ENCODE data around the gene RASGEF1C.
A peak's percentile ranks its signal among the peaks of the same experiment; 100 is the strongest.
"Not testable (repeated sequence)": the region's sequence is repeated elsewhere in the genome, so short reads cannot be mapped to it uniquely, and the experiment has no call there.

Gene RASGEF1C

DNA sequence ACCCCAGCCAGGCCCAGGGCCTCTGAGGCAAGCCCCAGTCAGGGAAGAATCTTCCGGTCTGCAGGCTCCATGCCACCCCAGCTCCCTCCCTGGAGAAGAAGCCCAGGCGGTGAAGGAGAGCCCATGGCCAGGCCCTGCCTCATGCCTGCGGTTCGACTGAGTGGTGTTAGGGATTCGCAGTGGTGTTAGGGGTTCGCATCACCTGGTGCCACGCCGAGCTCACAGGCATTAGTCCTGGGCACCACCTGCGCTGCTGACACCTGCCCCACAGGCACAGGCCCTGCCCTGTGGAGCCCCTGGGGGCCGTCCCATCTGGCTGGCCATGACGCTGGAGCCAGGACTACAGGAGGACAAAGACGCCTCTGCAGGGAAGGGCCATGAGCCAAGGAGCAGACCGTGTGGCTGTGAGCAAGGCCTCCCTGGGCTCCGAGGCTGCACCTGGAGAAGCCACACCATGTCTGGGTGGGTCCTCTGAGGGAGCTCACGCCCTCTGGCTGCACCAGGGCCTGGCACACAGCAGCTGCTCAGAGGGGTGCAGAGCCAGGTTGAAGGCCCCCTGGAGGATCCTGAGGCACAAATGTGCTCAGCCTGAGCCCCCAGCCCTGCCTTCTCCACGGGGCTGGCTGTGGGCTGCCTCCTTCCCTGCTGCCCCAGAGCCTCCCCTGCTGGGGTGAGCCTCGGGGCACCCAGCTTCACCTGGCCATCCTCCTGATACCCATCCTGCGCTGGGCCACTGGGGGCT, 109.8 kb downstream of the RASGEF1C start:
- no peak for DNase-seq

DNA sequence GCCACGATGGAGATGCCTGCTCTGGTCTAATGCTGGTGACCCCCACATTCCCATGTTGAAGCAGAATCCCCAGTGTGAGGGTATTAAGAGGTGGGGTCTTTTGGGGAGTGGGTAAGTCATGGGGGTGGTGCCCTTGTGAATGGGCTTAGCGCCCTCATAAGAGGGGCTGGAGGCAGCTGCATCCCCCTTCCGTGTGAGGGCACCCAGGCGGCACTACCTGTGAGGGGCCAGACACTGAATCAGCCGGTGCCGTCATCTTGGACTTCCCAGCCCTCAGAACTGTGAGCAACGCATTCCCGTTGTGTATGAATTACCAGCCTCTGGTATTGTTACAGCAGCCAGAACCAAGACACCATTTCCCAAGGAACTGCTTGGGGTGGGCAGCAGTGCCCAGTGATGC, 110.5 kb downstream of the RASGEF1C start:
- no peak for DNase-seq

- DNase-seq = no peak
Observed at GRCh38 chr5:180097926-180098325, 111.1 kb downstream of the RASGEF1C start.

DNA sequence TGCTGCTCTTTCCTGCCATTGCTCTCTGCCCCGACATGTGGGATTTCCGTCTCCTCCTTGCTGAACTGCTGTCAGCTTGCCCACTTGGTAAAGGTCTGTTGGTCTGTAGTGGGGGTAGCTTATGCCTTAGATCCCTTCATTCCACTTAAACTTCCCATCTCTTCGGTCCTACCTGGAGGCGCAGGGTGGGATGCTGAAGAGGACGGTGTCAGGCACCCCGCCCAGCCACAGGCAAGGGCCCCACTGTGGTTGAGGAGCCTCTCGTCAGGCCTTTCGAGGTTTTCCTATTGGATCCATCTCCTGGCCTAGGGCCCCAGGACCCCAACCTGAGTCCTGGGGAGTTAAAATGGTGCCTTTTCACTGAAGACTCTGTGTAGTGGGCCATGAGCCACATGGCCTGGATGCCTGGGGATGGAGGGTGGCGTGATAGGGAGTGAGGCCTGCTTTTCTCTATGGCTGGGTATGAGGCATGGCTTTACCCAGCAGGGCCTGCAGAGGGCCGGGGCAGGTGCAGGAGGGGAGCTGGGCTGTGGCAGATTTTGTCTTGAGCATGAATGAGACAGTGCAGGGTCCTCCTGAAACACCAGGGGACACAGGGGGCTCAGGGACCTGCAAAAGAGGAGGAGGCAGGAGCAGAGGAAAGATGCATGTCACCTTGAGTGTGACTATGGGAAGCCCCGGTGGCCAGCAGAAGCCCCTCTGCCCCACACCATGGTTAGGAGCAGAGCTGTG, 111.7 kb downstream of the RASGEF1C start:
- no peak for DNase-seq

DNA sequence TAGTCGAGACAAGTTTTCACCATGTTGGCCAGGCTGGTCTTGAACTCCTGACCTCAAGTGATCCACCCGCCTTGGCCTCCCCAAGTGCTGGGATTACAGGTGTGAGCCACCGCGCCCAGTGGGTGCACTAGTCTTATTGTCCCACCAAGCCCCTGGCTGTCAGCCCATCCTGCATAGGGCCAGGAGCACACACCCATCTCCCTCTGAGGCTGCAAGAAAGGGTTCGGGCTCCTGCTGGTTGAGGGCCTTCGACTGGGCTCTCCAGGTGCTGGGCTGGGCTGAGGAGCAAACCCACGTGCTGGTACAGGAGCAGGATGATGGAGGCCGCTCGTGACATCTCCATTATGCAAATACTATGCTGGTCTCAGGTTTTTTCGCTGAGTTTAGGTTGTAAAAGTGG, 112.4 kb downstream of the RASGEF1C start:
- no peak for DNase-seq

- no peak for DNase-seq
Observed at GRCh38 chr5:180095545-180095944, 113.5 kb downstream of the RASGEF1C start.

DNA sequence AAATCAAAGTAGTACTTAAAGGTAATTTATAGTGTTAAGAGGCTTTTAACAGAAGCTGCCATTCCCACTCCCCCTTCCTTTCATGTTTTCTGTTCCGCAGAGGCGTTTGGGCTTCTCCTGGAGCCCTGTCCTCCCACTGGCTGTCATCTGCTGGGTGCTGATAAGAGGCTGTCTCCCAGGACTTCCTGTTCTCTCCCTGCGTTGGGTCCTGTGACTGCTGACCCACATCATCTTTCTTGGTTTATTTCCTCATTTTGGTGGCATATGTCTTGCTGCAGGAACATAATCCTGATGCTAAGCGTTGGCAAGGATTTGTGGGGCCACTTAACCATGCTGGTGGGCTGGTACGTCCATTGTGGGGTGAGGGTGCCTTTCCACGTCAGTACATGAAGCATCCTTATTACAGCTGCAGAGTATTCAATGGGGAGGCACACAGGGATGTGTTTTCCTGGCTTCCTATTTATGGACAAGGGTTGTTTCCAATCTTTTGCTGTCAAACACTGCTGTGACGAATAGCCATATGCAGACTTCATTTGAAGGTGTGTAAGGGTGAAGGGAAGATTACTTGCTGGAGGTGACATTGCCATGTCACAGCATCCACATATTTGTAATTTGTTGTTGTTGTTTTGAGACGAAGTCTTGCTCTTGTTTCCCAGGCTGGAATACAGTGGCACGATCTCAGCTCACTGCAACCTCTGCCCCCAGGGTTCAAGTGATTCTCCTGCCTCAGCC, 115.2 kb downstream of the RASGEF1C start:
- peak; percentile 28 for DNase-seq

GRCh38 chr5:180093241-180093640, 115.8 kb downstream of the RASGEF1C start:
- DNase-seq = no peak

DNA sequence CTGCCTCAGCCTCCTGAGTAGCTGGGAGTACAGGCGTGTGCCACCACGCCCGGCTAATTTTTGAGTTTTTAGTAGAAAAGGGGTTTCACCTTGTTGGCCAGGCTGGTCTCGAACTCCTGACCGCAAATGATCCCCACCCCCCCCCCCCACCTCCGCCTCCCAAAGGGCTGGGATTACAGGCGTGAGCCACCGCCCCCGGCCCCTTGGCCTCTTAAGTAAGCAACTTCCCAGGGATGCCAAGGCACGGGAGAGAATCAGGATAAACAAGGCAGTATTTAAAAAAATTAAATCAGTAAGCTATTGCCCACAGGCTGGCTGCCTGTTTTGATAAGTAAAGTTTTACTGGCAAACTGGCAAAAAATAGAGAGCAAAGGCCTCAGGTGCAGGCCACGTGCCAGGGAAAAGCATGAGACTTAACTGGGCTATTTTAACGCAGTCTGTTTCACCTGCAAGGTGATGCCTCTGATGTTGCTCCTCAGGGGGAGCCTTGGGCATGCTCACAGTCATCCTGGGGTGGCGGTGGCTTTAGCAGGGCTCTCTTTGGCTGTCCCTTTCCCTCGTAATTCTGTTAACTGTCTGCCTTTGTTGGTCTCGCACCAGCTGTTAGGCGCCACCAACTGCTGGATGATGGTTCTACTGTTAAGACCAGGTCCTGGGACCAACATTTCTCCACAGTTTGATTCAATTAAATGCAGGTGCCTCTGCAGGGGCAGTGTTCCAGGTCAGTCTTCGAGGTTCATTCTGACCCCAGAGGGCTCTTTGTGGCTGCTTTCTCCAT, 118.1 kb downstream of the RASGEF1C start:
- DNase-seq = no peak

DNA sequence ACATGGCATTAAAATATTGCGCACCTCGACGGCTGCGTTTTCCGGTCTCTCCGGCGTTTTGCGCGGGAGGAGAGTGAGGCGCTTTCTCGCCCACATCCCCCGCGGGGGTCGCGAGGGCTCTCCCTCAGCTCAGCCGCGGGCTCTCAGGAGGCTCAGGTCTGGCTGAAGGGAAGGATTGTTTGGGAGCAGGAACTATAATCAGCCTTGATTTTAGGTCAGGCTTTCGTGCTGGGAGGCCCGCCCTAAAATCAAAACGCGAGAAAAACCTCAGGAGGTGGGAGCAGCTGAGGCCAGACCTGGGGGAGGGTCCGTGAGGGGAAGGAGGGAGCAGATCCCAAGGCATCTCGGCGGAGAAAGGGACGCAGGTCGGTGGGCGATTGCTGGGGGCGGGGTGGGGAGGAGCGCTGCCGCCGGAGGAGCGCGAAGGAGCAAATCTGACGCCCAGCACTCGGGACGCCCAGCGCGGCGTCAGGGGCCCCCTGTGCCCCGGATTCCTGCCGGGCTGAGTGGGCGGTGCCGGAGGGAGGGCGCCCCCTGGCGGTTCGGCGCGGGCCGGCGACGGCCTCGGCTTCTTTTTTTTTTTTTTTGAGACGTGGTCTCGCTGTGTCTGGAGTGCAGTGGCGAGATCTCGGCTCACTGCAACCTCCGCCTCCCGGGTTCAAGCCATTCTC, 118.8 kb downstream of the RASGEF1C start:
- peak; percentile 85 for DNase-seq

- not testable (repeated sequence) for DNase-seq
Observed at GRCh38 chr5:180089628-180090027, 119.4 kb downstream of the RASGEF1C start.

DNA sequence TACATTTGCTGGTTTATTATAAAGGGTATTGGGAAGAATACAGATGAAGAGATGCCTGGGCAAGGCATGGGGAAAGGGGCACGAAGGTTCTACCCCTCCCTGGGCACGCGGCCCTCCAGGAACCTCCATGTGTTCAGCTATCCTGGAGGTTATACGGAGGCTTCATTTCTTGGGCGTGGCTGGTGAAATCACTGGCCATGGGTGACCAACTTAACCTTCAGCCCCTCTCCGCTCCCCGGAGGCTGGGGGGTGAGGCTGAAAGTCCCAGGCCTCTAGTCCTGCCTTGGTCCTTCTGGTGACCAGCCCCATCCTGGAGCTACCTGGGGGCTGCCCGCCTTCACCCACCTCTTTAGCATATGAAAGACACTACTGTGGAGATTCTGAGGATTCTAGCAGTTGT, 120.5 kb downstream of the RASGEF1C start:
- DNase-seq = no peak

DNA sequence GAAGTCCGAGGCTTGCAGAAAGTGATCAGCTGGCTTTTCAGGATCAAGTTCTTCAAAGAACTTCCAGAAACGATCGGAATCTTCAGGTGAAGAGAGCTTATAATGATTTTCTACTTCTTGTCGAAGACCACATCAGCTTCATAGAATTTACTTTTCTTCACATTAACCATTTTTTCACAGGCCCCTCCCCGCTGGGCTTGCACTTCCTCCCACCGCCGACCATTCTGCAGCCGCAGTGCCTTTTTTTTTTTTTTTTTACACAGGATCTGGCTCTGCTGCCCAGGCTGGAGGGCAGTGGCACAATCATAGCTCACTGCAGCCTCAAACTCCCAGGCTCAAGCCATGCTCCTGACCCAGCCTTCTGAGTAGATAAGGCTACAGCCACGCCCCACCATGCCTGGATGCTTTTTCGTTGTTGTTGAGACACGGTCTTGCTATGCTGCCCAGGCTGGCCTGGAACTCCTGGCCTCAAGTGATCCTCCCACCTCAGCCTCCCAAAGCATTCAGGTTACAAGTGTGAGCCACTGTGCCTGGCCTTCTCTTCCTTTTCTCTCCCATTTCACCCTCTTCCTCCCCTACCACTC, 122.1 kb downstream of the RASGEF1C start:
- DNase-seq = no peak

GRCh38 chr5:180085837-180086236, 123.2 kb downstream of the RASGEF1C start:
- DNase-seq = no peak

GRCh38 chr5:180084638-180085561, 124.1 kb downstream of the RASGEF1C start:
- no peak for DNase-seq

DNA sequence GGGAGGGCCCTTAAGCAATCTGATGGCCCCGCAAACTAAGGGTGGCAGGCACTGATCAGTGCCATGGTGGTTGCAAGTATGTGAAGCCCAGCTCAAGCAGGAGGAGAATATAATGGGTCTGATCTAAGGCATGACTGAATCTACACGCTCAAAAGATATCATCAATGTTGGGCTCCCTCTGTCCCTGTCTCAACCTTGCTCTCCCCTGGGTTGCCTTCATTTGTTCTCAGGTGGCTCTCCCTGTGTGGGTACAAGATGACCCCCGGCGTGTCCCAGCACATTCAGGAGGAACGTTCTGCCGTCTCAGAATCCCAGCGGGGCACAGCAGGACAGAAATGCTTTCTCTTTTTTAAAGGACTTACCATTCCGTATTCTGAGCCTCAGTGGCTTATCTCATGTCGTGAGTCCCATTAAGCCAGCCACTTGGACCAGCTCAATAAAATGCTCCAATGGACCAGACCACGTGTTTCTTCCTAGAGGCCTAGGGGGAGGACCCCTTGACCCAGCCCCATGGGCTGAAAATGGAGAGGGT, 125.4 kb downstream of the RASGEF1C start:
- no peak for DNase-seq

DNA sequence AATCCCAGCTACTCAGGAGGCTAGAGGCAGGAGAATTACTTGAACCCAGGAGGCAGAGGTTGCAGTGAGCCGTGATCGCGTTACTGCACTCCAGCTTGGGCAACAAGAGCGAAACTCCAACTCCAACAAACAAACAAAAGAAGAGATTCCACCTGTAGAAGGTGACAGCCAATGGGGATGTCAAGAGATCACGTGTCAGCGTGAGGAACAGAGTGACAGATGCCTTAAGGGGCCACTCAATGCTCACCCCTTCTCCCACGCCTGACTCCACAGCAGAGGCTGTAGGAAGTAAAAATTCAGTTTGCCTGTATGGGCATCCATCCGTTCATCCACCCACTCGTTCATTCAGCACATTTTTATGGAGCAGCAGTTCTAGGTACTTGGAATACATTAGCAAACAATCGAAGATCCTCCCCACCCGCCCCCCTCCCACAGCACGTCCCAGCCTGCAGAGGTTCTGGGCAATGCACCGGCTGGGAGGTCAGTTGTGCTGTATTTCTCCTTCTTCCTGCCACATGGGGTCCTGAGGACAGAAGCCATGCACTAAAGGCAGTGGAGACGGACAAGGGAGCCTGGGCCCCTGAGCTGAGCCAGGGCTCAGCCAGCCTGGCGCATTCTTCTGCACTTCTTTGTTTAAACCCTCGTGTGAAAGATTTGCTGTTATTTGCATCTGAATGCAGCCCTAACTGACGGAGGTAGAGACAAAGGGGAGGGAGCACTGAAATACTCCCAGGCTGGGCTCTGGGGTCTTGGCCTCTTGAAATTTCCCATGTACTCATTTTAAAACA, 126.2 kb downstream of the RASGEF1C start:
- no peak for DNase-seq

DNA sequence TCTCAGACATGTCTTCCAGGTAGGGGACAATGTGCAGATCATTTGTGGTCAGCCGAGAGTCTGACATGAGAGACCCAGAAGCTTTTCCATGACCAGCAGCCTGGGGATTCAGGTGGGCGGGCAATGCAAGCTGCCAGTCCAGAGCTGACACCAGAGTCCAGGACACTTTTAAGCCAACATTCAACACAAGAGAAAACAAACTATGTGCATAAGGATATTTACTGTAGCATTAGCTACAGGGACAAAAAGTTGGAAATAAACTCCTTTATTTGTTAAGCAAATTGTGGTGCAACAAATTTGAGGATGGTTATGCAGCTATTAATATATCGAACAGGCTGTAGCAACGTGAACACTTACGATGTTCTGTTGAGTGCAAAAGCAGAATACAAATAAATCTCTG, 127.5 kb downstream of the RASGEF1C start:
- no peak for DNase-seq

DNA sequence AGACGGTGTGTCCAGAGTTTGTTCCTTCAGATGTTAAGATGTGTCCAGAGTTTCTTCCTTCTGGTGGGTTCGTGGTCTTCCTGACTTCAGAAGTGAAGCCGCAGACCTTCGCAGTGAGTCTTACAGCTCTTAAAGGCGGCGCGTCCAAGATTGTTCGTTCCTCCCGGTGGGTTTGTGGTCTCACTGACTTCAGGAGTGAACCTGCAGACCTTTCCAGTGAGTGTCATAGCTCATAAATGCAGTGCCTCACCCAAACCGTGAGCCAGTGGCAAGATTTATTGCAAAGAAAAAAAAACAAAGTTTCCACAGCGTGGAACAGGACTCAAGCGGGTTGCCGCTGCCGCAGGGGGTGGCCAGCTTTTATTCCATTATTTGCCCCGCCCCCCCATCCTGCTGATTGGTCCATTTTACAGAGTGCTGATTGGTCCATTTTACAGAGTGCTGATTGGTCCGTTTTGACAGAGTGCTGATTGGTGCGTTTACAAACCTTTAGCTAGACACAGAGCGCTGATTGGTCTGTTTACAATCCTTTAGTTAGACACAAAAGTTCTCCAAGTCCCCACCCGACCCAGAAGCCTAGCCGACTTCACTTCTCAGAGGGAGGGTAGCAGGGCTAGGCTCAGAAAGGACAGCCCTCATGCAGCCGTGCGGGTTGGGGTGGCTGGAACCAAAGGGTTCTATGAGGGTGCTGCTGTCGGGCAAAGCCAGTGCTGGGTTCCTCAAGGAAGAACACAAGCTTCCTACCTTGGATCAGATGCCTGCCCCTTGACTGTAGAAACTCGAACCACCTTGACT, 128.3 kb downstream of the RASGEF1C start:
- DNase-seq = no peak

Measured in left hindlimb (tissue), 1 donor.